Suppressor macrophage treated with lipopolysaccharide for 1 hour (primary cell): ENCODE measurements around the gene TMEM243.
"Not testable (repeated sequence)": the region's sequence is repeated elsewhere in the genome, so short reads cannot be mapped to it uniquely, and the experiment has no call there.

Experiments used
- DNase-seq, 3 donors: peaks; one replicate each; pipeline ENCODE4 v3.0.0-alpha.2; 2020 to 2022

The TMEM243 gene

GRCh38 chr7:87219545-87220025 is at the start of gene TMEM243:
TMEM243 (minus strand) TSS chr7:87219732; CDS start chr7:87219503, 229 bp downstream.
- DNase-seq: peak; percentile 94 to 96 (median 96)

GRCh38 chr7:87267239-87267900 is 47.8 kb upstream of the TMEM243 start:
- no peak for DNase-seq

- DNase-seq: no peak
Observed at GRCh38 chr7:87263537-87263936, 44.0 kb upstream of the TMEM243 start.

GRCh38 chr7:87253589-87254087 is 34.1 kb upstream of the TMEM243 start:
- DNase-seq: no peak

GRCh38 chr7:87245671-87246070 is 26.1 kb upstream of the TMEM243 start:
- not testable (repeated sequence) for DNase-seq

- DNase-seq: not testable (repeated sequence)
Observed at GRCh38 chr7:87238464-87239051, 19.0 kb upstream of the TMEM243 start.

- no peak for DNase-seq
Observed at GRCh38 chr7:87234949-87235348, 15.4 kb upstream of the TMEM243 start.

GRCh38 chr7:87231711-87232110 is 12.2 kb upstream of the TMEM243 start:
- no peak for DNase-seq

- DNase-seq: no peak
Observed at GRCh38 chr7:87231258-87231657, 11.7 kb upstream of the TMEM243 start.

GRCh38 chr7:87226495-87226894 is 7.0 kb upstream of the TMEM243 start:
- no peak for DNase-seq

GRCh38 chr7:87225696-87226095 is 6.2 kb upstream of the TMEM243 start:
- peak in 1 of 3 donors; percentile 34 for DNase-seq

GRCh38 chr7:87223666-87224065 is 4.1 kb upstream of the TMEM243 start:
- peak in 1 of 3 donors; percentile 10 for DNase-seq

- no peak for DNase-seq
Observed at GRCh38 chr7:87220734-87221215, 1.2 kb upstream of the TMEM243 start.

- peak; percentile 77 to 90 (median 85) for DNase-seq
Observed at GRCh38 chr7:87220026-87220733, 648 bp upstream of the TMEM243 start.

- peak; percentile 82 to 86 (median 83) for DNase-seq
Observed at GRCh38 chr7:87218796-87219544, 562 bp downstream of the TMEM243 start.

GRCh38 chr7:87217983-87218653 is 1.4 kb downstream of the TMEM243 start:
- no peak for DNase-seq

GRCh38 chr7:87216701-87217508 is 2.6 kb downstream of the TMEM243 start:
- DNase-seq: peak in 2 of 3 donors; percentile 33 to 39

- no peak for DNase-seq
Observed at GRCh38 chr7:87215046-87215445, 4.5 kb downstream of the TMEM243 start.

- DNase-seq: peak; percentile 49 to 52 (median 51)
Observed at GRCh38 chr7:87213811-87214210, 5.7 kb downstream of the TMEM243 start.

GRCh38 chr7:87213252-87213651 is 6.3 kb downstream of the TMEM243 start:
- DNase-seq: no peak

- no peak for DNase-seq
Observed at GRCh38 chr7:87212498-87212897, 7.0 kb downstream of the TMEM243 start.
